Astrocyte of the spinal cord (primary cell): ENCODE data around the gene ZNF71.

Source experiments
- DNase-seq: peaks from one replicate; pipeline ENCODE4 v3.0.0; 2011; ENCODE audit warnings: low read depth, low spot score
- H3K4me3 ChIP-seq: 2 replicates; pipeline ENCODE4 v1.5.1; 2011; ENCODE audit warnings: low read depth, mild to moderate bottlenecking, low read length, moderate library complexity
- in situ Hi-C: cut with HindIII; loops from 2 replicates; pipeline ENCODE4 v1.10.0; 2017; ENCODE audit warnings: low sequenced_read_pairs
- TF ChIP-seq, protein P1 (sequence below): IDR thresholded peaks from 2 replicates; pipeline ENCODE4 v1.5.1; 2012; ENCODE audit warnings: low read depth, mild to moderate bottlenecking, low read length, inconsistent platforms

Gene ZNF71

DNA sequence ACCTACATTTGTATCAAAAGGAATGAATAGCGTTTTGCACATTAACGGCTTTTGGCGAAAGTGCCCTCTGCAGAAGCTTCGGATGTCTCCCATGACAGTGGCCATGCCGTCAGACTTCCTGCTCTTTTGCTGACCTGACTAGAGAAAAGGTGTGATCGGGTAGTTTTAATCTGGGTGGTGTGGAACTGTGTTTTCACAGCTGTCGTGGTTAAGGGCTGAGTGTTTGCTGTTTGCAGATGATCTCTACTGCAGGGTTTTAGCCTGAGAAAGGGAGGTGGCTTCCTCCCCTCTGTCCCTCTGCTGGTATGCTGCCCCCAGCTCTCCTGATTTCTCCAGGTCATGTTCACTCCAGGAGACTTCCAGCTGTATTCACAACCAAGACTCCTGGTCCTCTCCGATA lies 22.4 kb downstream of the ZNF71 start:
- in situ Hi-C loops: no loop called here
- no peak overlapping the region for H3K4me3 ChIP-seq
- no peak for DNase-seq
- TF ChIP-seq, protein P1, sequence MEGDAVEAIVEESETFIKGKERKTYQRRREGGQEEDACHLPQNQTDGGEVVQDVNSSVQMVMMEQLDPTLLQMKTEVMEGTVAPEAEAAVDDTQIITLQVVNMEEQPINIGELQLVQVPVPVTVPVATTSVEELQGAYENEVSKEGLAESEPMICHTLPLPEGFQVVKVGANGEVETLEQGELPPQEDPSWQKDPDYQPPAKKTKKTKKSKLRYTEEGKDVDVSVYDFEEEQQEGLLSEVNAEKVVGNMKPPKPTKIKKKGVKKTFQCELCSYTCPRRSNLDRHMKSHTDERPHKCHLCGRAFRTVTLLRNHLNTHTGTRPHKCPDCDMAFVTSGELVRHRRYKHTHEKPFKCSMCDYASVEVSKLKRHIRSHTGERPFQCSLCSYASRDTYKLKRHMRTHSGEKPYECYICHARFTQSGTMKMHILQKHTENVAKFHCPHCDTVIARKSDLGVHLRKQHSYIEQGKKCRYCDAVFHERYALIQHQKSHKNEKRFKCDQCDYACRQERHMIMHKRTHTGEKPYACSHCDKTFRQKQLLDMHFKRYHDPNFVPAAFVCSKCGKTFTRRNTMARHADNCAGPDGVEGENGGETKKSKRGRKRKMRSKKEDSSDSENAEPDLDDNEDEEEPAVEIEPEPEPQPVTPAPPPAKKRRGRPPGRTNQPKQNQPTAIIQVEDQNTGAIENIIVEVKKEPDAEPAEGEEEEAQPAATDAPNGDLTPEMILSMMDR: no peak

GRCh38 chr19:56619121-56619520 lies 24.0 kb downstream of the ZNF71 start:
- TF ChIP-seq, protein P1: no peak
- in situ Hi-C loops: no loop called here
- no peak for DNase-seq
- no peak overlapping the region for H3K4me3 ChIP-seq

- DNase-seq: no peak
- in situ Hi-C loops: no loop called here
- TF ChIP-seq, protein P1: no peak
- H3K4me3 ChIP-seq: no peak overlapping the region
Measured at GRCh38 chr19:56622374-56622773, 27.3 kb downstream of the ZNF71 start.

DNA sequence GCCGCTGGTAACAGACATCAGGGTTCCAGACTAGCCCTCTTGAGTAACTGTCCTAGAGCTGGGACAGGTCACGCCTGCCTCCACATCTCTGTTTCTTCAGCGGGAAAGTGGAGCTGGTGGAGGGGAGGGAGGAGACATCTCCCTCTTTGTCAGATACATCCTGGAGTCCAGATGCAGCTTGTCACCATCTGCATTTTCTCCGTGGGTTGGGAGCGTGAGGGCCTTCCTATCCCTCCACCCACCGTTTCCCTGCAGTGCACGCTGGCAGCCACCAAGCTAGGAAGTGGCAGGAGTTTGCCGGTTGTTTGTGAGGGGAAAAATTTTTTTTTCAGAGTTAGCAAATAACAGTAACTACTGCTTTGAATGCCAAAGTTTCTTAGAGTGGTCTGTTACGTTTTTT lies 27.9 kb downstream of the ZNF71 start:
- TF ChIP-seq, protein P1: no peak
- in situ Hi-C loops: no loop called here
- no peak overlapping the region for H3K4me3 ChIP-seq
- DNase-seq: no peak

- no peak for DNase-seq
- H3K4me3 ChIP-seq: no peak overlapping the region
- TF ChIP-seq, protein P1: no peak
- in situ Hi-C loops: no loop called here
Measured at GRCh38 chr19:56625708-56626107, 30.6 kb downstream of the ZNF71 start.

DNA sequence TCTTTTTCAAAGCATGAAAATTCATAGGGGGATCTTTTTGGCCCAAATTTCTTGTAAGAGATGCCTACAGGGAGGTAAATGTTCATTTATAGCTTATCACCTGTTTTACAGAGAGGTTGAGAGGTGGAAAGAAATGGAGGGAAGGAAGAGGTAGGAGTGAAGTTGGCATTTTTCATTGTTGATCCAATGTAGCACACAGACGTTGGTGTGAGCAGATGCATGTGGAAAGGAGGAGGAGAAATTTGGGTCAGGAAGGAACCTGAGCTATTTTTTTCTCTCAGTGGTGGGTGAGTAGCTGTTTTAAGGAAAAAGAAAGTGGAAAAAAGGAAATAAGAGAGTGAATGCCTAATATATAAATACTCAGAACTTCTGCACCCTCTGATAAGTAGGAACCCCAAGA lies 37.9 kb downstream of the ZNF71 start:
- DNase-seq: no peak
- in situ Hi-C loops: no loop called here
- H3K4me3 ChIP-seq: no peak overlapping the region
- TF ChIP-seq, protein P1: no peak

GRCh38 chr19:56637976-56638555 lies 43.0 kb downstream of the ZNF71 start:
- no peak overlapping the region for H3K4me3 ChIP-seq
- peak; percentile 77 for DNase-seq
- in situ Hi-C loops: no loop called here
- TF ChIP-seq, protein P1: no peak
